Liver (tissue), 3 donors: Measurements from ENCODE around the gene DDX54.

Experiments used
- EGR1 ChIP-seq, 2 donors: IDR thresholded peaks; 2 replicates each; pipeline ENCODE4 v1.6.1; 2016 to 2018; ENCODE audit warnings: antibody characterized with exemption in 2 of 2, low read depth in 2 of 2
- GABPA ChIP-seq, 2 donors: IDR thresholded peaks in 1 of 2; conservative IDR thresholded peaks in 1 of 2; 2 replicates each; pipeline ENCODE4 v1.6.1; 2016; ENCODE audit warnings: antibody characterized with exemption in 2 of 2, mild to moderate bottlenecking in 1 of 2, moderate library complexity in 1 of 2
- NR2F2 ChIP-seq: IDR thresholded peaks from 2 replicates; pipeline ENCODE4 v1.6.1; 2016; ENCODE audit warnings: antibody characterized with exemption
- RAD21 ChIP-seq, 2 donors: IDR thresholded peaks; 2 replicates each; pipeline ENCODE4 v1.6.1; 2016; ENCODE audit warnings: antibody characterized with exemption in 2 of 2, mild to moderate bottlenecking in 2 of 2
- RXRA ChIP-seq, 2 donors: IDR thresholded peaks; 2 replicates each; pipeline ENCODE4 v1.6.1; 2017 to 2018; ENCODE audit warnings: antibody characterized with exemption in 2 of 2, mild to moderate bottlenecking in 1 of 2
- SP1 ChIP-seq: IDR thresholded peaks from 2 replicates; pipeline ENCODE4 v1.6.1; 2018; ENCODE audit warnings: antibody characterized with exemption, mild to moderate bottlenecking
- TAF1 ChIP-seq: conservative IDR thresholded peaks from 2 replicates; pipeline ENCODE4 v1.6.1; 2016; ENCODE audit warnings: antibody characterized with exemption, mild to moderate bottlenecking
- YY1 ChIP-seq: IDR thresholded peaks from 2 replicates; pipeline ENCODE4 v1.6.1; 2016; ENCODE audit warnings: antibody characterized with exemption, mild to moderate bottlenecking
- TF ChIP-seq, protein P1 (sequence below): fragments of 150-350 bp; IDR thresholded peaks from 2 replicates; pipeline ENCODE4 v1.5.1; 2017; ENCODE audit warnings: improper control_type of control experiment, low read depth, low read length; ENCODE audit not compliant: missing input control
- TF ChIP-seq, protein P2 (sequence below): IDR thresholded peaks from 2 replicates; pipeline ENCODE4 v1.6.1; 2016; ENCODE audit warnings: antibody characterized with exemption
- TF ChIP-seq, protein P3 (sequence below): IDR thresholded peaks from 2 replicates; pipeline ENCODE4 v1.6.1; 2016; ENCODE audit warnings: antibody characterized with exemption, mild to moderate bottlenecking
- TF ChIP-seq, protein P4 (sequence below): IDR thresholded peaks from 2 replicates; pipeline ENCODE4 v1.6.1; 2016; ENCODE audit warnings: antibody characterized with exemption
- donor health status: healthy.
- donor health status: healthy.

DNA sequence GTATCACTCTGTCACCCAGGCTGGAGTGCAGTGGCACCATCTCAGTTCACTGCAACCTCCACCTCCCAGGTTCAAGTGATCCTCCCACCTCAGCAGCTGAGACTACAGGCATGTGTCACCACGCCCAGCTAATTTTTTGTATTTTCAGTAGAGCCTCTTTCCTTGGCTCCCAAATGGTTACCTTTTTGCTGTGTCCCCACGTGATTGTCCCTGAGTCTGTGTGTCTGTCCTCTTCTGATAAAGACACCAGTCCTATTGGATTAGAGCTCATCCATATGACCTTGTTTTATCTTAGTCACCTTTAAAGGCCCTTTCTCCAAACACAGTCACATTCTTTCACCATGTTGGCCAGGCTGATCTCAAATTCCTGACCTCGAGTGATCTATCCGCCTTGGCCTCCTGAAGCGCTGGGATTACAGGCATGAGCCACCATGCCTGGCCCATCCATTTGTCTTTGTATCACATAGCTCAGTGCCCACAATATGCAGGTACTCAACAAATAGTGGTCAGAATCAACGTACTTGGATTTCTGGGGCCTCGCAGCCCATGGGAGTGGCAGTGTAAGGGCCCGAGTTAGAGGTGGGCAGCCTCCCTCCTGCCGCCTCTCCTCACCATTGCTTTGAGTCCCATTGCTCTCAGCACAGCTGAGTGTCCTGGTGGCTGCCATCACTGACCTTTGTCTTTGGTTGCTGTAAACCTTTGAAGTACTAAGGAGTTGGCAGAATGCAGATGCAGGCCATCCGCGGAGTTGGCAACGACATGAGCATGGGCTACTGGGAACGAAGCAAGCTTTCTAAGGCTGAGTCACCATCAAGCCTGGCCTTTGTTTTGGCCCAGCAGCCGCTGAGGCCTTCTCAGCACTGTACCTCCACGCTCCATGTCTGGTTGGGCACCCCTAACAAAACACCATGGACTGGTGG, 45.3 kb upstream of the DDX54 start:
- TF ChIP-seq, protein P1, sequence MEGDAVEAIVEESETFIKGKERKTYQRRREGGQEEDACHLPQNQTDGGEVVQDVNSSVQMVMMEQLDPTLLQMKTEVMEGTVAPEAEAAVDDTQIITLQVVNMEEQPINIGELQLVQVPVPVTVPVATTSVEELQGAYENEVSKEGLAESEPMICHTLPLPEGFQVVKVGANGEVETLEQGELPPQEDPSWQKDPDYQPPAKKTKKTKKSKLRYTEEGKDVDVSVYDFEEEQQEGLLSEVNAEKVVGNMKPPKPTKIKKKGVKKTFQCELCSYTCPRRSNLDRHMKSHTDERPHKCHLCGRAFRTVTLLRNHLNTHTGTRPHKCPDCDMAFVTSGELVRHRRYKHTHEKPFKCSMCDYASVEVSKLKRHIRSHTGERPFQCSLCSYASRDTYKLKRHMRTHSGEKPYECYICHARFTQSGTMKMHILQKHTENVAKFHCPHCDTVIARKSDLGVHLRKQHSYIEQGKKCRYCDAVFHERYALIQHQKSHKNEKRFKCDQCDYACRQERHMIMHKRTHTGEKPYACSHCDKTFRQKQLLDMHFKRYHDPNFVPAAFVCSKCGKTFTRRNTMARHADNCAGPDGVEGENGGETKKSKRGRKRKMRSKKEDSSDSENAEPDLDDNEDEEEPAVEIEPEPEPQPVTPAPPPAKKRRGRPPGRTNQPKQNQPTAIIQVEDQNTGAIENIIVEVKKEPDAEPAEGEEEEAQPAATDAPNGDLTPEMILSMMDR, result no peak
- TF ChIP-seq SP1, result no peak
- TF ChIP-seq RXRA (IDR thresholded peaks at IDR 0.05), result no peak
- no peak for TF ChIP-seq GABPA (IDR thresholded peaks at IDR 0.05 in 1 of 2, conservative IDR thresholded peaks at IDR 0.05 in 1 of 2)
- TF ChIP-seq EGR1 (IDR thresholded peaks at IDR 0.05; ENCODE audit: low read depth in 2 of 2), result no peak
- TF ChIP-seq, protein P2, sequence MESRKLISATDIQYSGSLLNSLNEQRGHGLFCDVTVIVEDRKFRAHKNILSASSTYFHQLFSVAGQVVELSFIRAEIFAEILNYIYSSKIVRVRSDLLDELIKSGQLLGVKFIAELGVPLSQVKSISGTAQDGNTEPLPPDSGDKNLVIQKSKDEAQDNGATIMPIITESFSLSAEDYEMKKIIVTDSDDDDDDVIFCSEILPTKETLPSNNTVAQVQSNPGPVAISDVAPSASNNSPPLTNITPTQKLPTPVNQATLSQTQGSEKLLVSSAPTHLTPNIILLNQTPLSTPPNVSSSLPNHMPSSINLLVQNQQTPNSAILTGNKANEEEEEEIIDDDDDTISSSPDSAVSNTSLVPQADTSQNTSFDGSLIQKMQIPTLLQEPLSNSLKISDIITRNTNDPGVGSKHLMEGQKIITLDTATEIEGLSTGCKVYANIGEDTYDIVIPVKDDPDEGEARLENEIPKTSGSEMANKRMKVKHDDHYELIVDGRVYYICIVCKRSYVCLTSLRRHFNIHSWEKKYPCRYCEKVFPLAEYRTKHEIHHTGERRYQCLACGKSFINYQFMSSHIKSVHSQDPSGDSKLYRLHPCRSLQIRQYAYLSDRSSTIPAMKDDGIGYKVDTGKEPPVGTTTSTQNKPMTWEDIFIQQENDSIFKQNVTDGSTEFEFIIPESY, result no peak
- no peak for TF ChIP-seq RAD21 (IDR thresholded peaks at IDR 0.05)
- no peak for TF ChIP-seq YY1
- TF ChIP-seq, protein P3, sequence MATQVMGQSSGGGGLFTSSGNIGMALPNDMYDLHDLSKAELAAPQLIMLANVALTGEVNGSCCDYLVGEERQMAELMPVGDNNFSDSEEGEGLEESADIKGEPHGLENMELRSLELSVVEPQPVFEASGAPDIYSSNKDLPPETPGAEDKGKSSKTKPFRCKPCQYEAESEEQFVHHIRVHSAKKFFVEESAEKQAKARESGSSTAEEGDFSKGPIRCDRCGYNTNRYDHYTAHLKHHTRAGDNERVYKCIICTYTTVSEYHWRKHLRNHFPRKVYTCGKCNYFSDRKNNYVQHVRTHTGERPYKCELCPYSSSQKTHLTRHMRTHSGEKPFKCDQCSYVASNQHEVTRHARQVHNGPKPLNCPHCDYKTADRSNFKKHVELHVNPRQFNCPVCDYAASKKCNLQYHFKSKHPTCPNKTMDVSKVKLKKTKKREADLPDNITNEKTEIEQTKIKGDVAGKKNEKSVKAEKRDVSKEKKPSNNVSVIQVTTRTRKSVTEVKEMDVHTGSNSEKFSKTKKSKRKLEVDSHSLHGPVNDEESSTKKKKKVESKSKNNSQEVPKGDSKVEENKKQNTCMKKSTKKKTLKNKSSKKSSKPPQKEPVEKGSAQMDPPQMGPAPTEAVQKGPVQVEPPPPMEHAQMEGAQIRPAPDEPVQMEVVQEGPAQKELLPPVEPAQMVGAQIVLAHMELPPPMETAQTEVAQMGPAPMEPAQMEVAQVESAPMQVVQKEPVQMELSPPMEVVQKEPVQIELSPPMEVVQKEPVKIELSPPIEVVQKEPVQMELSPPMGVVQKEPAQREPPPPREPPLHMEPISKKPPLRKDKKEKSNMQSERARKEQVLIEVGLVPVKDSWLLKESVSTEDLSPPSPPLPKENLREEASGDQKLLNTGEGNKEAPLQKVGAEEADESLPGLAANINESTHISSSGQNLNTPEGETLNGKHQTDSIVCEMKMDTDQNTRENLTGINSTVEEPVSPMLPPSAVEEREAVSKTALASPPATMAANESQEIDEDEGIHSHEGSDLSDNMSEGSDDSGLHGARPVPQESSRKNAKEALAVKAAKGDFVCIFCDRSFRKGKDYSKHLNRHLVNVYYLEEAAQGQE, result no peak
- TF ChIP-seq, protein P4, sequence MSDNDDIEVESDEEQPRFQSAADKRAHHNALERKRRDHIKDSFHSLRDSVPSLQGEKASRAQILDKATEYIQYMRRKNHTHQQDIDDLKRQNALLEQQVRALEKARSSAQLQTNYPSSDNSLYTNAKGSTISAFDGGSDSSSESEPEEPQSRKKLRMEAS, result no peak
- no peak for TF ChIP-seq TAF1
- no peak for TF ChIP-seq NR2F2
